ENCODE measurements around the gene DNAJB11.

Gene DNAJB11

GRCh38 chr3:186598108-186598784 is 27.7 kb downstream of the DNAJB11 start:
- ATAC-seq: no peak

- no peak for ATAC-seq
Measured at GRCh38 chr3:186598794-186599141, 28.2 kb downstream of the DNAJB11 start.

- ATAC-seq: no peak
Measured at GRCh38 chr3:186599142-186599784, 28.7 kb downstream of the DNAJB11 start.

DNA sequence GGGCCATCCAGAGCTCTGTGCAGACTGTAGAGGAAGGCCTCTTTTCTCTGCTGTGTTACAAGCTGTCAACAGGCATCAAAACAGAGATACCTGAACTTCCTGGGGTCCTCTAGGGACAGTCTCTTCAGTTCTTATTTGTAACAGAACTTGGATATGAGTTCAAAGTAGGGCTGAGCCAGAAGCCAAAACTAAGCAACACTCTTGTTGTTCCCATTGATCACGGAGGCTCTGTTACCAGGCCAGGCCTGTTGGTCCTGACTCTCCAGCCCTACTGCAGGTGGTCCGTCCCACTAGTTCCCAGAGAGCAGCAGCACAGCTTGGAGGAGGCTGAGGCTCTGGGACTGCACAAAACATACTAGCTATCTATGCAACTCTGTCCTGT is 29.3 kb downstream of the DNAJB11 start:
- no peak for ATAC-seq

DNA sequence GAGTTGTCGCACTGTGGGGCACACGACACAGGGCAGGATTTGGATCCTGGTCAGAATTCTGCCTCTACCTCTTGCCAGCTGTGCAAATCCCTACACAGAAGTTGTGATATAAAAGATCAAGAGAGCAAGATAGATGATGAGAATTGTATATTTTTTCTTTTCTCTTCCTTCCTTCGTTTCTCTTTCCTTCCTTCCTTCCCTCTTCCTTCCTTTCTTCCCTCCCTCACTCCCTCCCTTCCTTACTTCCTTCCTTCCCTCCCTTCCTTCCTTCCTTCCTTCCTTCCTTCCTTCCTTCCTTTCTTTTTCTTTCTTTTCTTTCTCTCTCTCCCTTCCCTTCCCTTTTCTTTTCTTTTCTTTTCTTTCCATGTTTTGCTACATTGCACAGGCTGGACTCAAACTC is 30.4 kb downstream of the DNAJB11 start:
- ATAC-seq: no peak

DNA sequence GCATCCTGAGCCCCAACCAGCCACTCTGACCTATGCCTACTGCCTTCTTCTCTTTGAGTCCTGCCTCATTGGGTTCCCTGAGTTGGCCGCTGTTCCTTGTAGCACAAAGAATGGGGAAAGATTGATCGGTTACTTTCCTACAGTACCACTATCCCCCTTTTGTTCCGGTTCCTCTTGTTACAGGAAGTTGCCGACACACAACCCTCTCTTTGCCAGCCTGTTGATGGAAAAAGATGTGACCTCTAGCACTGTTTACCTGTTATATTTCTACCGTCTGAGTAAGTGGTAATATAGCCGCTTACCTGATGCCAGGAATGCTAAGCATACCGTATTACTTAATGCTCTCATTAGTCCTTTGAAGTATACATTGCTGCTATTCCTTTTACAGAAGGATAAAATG is 32.6 kb downstream of the DNAJB11 start:
- ATAC-seq: no peak

DNA sequence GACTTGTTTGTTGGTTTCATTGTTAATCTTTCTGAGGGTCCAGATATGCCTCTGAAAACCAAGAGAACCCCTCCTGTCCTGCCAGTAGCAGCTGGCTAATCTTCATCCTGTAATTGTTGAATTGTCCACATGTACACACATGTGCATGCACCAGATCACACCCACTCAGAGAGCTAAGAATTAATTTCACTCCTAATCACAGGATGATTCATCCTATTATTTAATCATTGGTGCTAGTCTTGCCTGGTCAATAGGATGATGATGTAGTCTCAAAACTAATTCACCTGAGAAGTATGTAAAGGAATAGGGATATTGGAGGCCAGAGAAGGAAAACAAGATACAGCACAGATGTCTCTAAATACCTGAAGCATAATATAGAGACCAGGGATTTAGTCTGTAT is 34.6 kb downstream of the DNAJB11 start:
- no peak for ATAC-seq

DNA sequence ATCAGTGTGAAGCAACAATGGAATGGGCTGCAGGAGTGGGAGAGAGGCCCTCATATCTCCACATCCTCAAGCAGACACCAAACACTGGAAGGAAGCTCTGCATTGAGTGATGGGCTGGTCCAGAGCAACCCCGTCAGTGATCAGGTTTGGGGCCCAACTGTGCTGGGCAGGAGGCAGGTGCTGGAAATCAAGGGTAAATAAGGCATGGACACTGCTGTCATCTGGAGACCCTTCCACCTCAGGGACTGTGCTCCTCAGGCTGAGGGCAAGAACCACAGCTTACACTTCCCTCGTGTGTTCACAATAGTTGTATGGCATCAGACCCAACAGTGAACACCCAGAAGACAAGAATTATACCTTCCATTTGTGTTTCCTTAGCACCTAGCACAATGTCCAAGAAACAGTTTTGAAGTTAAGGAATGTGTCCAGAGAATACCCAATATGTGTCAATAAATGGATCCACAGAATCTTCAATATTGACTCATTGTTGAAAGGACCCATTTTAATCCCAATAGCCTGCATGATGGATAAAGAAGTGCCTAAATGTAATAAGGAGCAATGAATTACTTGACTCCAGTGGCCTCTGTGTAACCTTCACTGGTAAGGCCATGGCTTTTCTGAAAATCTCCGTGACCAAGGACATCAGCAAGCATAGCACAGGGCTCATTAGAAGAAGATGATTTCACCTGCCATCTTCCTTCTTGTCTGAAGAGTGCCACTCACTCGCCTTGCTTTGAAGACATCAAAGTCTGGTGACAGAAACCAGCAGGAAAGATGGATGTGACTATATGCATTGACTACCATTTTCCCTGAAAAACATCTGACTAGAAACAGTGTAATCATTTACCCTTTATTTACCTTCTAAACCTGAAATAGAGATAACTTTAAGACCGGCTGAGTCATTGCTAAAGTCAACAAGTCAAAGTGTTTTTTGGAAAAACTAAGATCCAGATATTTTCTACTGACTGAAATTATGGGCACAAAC is 35.3 kb downstream of the DNAJB11 start:
- ATAC-seq: no peak

DNA sequence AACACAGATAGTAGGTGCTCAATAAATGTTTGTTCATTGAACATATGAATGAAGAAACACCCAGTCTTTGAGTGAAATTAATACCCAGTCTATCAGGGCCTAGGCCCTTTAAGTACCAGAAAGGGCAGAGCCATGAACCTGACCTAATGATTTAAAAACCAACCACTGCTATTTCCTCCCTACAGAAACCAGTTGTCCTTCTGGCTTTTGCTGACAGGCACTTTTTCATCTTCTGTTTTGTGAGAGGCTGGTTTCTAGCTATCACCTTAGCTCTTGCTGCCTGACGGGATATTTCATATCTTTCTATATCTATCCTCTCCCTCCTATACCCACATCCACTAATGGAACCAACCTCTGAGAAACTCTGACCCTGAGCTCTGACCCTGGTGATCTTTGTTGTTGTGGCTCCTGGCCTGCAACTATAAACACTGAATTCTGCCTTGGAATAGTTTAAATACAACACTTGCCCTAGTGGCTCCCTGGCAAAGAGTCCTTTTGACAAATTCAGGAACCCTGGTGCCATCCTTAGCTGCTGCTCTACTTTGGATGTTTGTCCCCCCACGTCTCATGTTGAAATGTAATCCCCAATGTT is 38.2 kb downstream of the DNAJB11 start:
- no peak for ATAC-seq

DNA sequence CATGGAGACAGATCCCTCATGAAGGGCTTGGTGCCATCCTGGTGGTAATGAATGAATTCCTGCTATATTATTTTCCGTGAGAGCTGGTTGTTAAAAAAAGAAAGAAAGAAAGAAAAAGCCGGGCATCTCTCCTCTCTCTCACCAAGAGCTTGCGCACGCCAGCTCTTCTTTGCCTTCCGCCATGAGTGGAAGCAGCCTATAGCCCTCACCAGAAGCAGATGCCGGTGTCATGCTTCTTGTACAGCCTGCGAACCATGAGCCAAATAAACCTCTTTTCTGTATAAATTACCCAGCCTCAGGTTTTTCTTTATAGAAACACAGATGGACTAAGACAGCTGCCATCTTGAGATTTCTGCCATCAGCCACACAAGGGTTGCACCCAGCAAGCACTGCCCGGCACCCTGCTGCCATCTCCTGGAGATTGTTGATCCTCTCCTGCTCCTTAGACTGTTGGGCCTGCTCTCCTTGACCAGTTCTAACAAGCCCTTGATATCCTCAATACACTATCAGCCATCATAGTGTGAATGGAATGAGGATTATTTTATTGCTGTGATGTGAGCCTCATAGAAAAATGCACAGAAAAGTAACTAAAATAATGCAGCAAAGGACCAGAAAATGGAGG is 38.8 kb downstream of the DNAJB11 start:
- no peak for ATAC-seq

GRCh38 chr3:186612065-186612464 is 41.5 kb downstream of the DNAJB11 start:
- no peak for ATAC-seq

- no peak for ATAC-seq
Measured at GRCh38 chr3:186612721-186613636, 42.5 kb downstream of the DNAJB11 start, which contains the start of gene AHSG. AHSG (plus strand) TSS chr3:186613060; CDS start chr3:186613142, 82 bp downstream.

DNA sequence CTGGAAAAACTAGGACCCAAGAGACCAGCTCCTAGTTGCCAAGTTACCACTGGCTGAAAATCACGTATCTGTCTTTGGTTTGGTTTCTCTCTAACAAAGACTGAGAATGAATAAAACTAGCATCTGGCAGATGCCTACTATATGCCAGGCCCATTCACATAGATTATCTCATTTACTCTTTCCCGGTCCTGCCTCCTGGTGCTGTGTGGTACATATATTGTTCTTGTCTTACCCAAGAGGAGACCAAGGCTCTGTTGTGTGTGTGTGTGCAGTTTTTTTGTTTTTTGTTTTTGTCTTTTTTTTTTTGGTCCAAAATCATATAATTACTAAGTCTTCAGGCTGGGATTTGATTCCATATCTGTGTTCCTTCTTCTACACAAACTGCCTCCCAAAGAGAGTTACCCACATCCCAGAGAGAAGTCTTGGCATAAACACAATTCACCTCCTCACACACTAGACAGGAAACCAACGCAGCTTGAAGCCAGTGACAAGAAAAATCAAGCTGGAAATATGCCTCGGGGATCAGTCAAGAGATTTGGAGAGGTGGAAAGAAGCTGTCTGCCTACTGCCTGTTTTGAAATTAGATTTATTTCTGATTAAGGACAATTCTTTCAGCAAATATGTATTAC is 43.2 kb downstream of the DNAJB11 start:
- ATAC-seq: no peak

- no peak for ATAC-seq
Measured at GRCh38 chr3:186614266-186614596, 43.7 kb downstream of the DNAJB11 start.

- ATAC-seq: peak; percentile 48 to 51
Measured at GRCh38 chr3:186614597-186615483, 44.3 kb downstream of the DNAJB11 start.

DNA sequence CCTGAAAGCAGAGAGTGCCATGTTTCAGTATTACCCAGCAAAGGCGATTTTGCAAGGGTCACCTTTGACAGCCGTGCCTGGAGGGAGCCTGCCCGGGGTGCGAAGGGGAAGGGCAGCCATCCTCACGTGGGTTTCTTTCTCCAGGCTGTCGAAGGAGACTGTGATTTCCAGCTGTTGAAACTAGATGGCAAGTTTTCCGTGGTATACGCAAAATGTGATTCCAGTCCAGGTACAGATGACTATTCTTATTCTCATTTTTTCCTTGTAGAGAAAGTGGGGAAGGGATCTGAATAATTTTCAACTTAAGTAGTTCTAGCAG is 45.7 kb downstream of the DNAJB11 start:
- no peak for ATAC-seq

DNA sequence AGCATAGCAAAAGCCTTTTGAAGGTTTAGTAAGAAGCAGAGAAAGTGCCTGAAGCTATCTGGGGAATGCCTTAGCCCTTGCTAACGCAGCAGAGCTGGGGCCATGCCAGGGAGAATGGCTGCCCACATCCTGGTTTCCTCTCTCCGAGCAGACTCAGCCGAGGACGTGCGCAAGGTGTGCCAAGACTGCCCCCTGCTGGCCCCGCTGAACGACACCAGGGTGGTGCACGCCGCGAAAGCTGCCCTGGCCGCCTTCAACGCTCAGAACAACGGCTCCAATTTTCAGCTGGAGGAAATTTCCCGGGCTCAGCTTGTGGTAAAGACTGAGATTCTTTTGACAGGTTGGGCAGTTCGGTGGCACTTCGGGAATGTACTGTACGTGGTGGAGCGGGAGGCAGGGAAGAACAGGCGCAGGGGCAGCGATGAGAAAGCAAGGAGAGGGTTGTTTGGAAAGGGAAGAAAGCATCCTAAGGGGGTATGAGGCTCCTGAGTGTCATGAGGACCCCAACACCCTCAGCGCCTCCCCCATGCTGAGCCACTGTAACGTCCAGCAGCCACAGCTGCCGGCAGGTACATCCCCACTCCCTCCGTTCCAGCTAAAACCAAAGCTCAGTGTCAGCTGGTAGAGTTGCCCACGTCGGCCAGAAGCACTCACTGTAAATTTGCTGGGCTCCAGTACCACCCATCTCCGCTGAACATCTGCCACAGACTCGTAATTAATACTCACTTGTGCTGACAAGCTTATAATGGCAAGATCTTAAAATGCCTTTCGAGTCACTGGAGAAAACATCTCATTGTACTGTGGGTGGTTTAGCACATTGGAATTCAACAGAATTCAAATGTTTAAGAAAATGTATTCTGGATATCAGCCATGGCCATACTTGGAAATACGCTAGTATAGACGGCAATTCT is 46.8 kb downstream of the DNAJB11 start:
- ATAC-seq: peak; percentile 98 to 99

DNA sequence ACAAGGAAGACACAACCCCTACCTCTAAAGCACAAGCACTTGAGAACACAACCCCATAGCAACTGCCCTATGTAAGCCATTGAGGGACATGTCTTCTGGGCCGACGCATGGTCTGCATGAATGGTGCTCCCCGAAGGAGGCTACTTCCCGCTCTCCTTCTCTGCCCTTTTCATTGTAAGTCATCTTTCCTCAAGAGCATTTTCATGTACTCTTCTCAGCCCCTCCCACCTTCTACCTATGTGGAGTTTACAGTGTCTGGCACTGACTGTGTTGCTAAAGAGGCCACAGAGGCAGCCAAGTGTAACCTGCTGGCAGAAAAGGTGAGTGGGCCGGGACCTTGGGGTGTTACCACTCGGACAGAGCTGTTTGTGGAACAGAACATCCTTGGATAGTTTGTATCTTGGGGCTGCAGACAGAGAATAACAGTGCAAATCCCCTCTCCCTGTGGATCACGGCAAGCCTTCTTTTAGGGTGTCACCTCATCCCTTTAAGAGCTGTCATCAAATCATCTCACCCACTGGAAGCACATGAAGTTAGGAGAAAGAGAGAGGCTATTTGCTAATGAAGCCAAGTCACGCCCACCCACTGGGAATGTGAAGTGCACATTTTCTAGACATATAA is 47.9 kb downstream of the DNAJB11 start:
- no peak for ATAC-seq

- no peak for ATAC-seq
Measured at GRCh38 chr3:186619787-186620212, 49.3 kb downstream of the DNAJB11 start.

All from activated CD4-positive, CD25-positive, alpha-beta regulatory T cell treated with anti-CD3 and anti-CD28 coated beads, Interleukin-2, amount 50 U/mL, for 24 hours (primary cell).